ENCODE data around the gene ZMYND19.
"Not testable (repeated sequence)": the region's sequence is repeated elsewhere in the genome, so short reads cannot be mapped to it uniquely, and the experiment has no call there.

ZMYND19 gene

GRCh38 chr9:137613738-137614523, 23.6 kb upstream of the ZMYND19 start:
- DNase-seq (ENCODE audit: low read depth): no peak

GRCh38 chr9:137613259-137613658, 22.9 kb upstream of the ZMYND19 start:
- no peak for DNase-seq (ENCODE audit: low read depth)

GRCh38 chr9:137612741-137613142, 22.4 kb upstream of the ZMYND19 start:
- DNase-seq (ENCODE audit: low read depth): no peak

- DNase-seq (ENCODE audit: low read depth): no peak
These were observed 21.6 kb upstream of the ZMYND19 start for GRCh38 chr9:137611623-137612609.

GRCh38 chr9:137610944-137611343, 20.6 kb upstream of the ZMYND19 start:
- DNase-seq (ENCODE audit: low read depth): no peak

GRCh38 chr9:137607141-137607857, 17.0 kb upstream of the ZMYND19 start:
- no peak for DNase-seq (ENCODE audit: low read depth)

- DNase-seq (ENCODE audit: low read depth): no peak
These were observed 16.4 kb upstream of the ZMYND19 start for GRCh38 chr9:137606734-137607138.

GRCh38 chr9:137606005-137606621, 15.8 kb upstream of the ZMYND19 start:
- no peak for DNase-seq (ENCODE audit: low read depth)

- peak; percentile 89 for DNase-seq (ENCODE audit: low read depth)
These were observed 15.1 kb upstream of the ZMYND19 start, which contains the start of gene ARRDC1 for GRCh38 chr9:137605121-137606004. TSS of gene ARRDC1 (plus strand) at chr9:137605686. CDS start at chr9:137605718, 32 bp downstream.

GRCh38 chr9:137604345-137605086, 14.2 kb upstream of the ZMYND19 start:
- no peak for DNase-seq (ENCODE audit: low read depth)

GRCh38 chr9:137603879-137604278, 13.6 kb upstream of the ZMYND19 start:
- no peak for DNase-seq (ENCODE audit: low read depth)

GRCh38 chr9:137602661-137603060, 12.3 kb upstream of the ZMYND19 start:
- no peak for DNase-seq (ENCODE audit: low read depth)

GRCh38 chr9:137598943-137599342, 8.6 kb upstream of the ZMYND19 start:
- DNase-seq (ENCODE audit: low read depth): no peak

GRCh38 chr9:137596577-137596976, 6.3 kb upstream of the ZMYND19 start:
- DNase-seq (ENCODE audit: low read depth): not testable (repeated sequence)

- DNase-seq (ENCODE audit: low read depth): no peak
These were observed 2.9 kb upstream of the ZMYND19 start for GRCh38 chr9:137593176-137593575.

GRCh38 chr9:137592767-137593166, 2.5 kb upstream of the ZMYND19 start:
- DNase-seq (ENCODE audit: low read depth): no peak

GRCh38 chr9:137590123-137590468, 216 bp downstream of the ZMYND19 start:
- DNase-seq (ENCODE audit: low read depth): no peak

GRCh38 chr9:137589441-137590122, 730 bp downstream of the ZMYND19 start:
- DNase-seq (ENCODE audit: low read depth): no peak

GRCh38 chr9:137588891-137589290, 1.4 kb downstream of the ZMYND19 start:
- DNase-seq (ENCODE audit: low read depth): no peak
